HuH-7 (cell line): ENCODE data around the gene CDC26.
"Not testable (repeated sequence)": the region's sequence is repeated elsewhere in the genome, so short reads cannot be mapped to it uniquely, and the experiment has no call there.

Experiments
- DNase-seq: peaks from one replicate; pipeline ENCODE4 v3.0.0; 2011; ENCODE audit warnings: low spot score

Gene CDC26

DNA sequence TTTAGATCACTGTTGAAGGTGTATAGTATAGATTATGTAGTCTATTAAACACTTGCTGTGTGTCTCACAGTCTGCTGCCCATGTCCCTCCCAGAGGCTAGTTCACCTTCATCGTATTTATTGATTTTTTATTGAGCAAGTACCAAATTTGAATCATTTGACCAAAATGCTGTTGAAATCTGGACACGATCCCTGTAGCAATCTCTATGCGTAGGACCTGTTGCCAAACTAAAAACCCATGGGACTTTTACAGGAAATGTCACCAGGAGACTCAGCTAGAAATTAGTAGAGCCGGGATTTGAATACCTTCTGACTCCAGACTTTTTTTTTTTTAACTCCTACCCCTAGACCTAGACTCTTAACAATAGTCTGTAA is 36.5 kb downstream of the CDC26 start:
- DNase-seq, result no peak

DNA sequence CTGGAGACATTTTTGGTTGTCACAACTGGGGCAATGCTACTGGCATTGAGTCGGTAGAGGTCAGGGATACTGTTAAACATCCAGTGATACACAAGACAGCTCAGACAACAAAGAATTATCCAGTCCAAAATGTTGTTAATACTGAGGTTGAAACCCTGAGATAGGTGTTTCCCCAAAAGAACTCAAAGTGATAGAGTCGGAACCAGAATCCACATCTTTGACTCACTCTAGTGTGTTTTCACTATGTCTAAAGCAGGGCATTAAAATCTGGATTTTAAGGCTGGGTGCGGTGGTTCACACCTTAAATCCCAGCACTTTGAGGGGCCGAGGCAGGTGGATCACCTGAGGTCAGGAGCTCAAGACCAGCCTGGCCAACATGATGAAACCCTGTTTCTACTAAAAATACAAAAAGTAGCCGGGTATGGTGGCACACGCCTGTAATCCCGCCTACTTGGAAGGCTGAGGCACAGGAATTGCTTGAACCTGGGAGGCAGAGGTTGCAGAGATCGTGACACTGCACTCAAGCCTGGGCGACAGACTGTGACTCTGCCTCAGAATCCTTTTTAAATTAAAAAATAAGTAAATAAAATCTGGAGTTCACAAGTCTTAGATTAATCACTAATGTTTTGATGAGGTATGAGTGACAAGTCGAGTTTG is 37.0 kb downstream of the CDC26 start:
- no peak for DNase-seq

DNA sequence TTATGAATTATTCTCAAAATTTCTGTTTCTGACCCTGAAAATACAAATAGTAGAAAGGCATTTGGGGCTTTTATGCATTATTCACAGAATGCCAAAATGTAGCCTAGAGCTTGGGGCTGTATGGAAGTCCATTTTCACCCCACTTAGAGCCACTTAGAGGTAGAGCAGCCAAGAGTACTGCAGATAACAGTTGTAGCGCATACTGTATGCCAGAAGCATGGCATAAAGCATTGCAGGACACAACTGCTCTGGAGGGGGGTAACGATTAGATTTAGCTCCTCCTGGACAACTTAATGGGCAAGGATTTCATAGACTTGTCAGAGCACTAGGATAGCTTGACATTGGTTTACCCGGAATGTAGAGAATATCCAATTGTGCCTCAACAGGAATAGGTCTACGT is 38.3 kb downstream of the CDC26 start:
- DNase-seq, result no peak

DNA sequence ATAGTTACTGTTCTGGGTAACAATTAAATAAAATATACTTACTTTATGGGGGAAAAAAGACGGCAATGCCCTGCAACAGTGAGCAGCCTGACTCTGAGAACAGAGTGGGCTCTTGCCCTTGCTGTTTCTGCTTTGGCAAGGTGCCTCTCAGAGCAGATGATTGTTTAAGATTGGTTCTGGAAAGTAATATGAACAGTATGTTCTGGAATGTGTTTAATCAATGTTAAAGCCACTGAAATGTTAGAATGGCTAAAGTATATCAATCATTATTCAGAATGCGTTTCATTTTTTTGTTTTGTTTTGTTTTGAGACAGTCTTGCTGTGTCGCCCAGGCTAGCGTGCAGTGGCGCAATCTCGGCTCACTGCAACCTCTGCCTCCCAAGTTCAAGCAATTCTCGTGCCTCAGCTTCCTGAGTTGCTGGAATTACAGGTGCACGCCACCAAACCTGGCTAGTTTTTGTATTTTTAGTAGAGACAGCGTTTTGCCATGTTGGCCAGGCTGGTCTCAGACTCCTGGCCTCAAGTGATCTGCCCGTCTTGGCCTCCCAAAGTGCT is 39.6 kb downstream of the CDC26 start:
- not testable (repeated sequence) for DNase-seq

DNA sequence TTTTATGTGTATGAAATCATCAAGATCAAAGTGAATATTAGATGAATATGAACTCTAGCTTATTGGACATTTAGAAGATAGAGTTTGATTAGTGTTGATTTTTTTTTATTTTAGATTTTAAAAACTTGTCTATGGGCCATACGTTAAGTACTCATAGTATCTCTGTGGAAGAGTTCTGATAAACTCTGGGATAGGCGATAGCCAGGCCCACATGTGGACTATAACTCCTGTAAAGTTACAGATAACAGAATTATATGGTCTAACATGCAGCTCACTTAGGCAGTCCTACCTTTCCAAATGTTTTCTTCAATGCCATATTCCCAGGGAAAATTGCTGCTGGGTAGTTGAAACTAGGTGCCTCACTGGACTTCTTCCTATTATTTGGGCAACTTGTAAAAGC is 43.7 kb downstream of the CDC26 start:
- DNase-seq, result no peak

DNA sequence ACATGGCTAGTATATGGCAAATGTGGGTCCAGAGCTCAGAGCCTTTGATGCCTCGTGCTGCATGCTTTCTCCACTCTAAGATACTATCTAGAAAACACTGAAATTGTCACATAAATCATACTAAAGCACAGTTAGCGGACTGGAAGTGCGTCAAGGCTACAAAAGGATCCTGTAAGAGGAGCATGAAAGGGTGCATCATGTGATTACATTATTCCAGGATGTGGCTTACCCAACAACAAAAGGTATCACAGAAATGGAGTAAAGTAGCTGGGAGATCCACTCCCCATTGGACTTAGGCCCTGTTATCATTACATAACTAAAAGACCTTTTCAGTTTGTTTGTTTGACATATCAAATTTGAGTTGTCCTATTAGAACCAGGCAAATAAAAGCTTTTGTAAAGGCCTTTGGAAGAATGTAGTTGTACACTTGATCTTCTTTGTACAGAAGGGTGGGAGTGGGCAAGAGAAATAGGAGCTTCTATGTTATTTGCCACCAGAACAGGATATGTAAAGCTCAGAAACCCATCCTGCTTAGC is 47.2 kb downstream of the CDC26 start:
- peak; percentile 15 for DNase-seq

DNA sequence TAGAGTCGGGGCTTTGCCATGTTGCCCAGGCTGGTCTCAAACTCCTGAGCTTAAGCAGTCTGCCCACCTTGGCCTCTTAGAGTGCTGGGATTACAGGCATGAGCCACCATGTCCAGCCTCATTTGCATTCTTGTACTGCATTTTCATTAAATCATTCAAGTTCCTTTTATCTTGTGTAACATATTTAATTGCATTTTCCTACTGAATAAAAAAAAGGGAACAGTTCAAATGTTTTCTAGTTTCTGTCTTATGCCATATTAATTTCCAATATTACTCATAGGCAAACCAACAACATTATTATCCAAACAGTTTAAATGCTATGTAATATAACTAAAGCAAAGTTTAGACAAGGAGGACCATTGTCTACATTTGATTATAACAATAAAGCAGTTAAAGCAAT is 47.9 kb downstream of the CDC26 start:
- DNase-seq, result no peak

DNA sequence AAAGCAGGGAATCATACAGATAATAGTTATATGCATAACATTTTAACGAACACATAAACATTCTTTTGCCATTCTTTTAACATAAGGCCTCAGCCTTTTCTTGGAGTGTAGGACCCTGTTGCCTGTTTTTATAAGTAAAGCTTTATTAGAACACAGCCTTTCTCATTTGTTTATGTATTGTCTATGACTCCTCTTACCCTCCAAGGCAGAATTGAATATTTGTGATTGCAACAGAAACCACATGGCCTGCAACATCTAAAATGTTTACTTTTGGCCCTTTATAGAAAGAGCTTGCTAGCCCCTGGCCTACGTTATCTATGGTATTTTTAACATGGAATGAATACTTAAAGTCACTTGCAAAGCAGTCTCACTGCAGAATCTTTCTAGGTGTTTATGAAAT is 51.4 kb downstream of the CDC26 start:
- DNase-seq, result no peak

DNA sequence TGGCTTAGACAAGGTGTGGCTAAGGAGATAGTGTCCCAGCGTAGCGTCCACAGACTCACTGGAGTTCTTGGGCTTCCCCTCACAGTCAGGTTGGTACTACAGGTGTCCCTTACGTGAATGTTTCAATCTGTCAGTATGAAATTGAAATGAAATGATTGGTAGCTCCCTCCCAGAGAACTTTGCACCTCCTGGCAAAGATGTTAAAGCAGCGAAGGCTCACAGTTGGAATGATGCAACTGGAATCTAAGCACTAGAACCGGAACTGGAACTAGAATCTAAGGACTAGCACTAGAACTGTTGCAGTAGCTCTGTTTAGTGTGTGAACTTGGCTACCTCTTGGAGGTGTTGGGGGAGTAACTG is 52.9 kb downstream of the CDC26 start:
- DNase-seq, result no peak

DNA sequence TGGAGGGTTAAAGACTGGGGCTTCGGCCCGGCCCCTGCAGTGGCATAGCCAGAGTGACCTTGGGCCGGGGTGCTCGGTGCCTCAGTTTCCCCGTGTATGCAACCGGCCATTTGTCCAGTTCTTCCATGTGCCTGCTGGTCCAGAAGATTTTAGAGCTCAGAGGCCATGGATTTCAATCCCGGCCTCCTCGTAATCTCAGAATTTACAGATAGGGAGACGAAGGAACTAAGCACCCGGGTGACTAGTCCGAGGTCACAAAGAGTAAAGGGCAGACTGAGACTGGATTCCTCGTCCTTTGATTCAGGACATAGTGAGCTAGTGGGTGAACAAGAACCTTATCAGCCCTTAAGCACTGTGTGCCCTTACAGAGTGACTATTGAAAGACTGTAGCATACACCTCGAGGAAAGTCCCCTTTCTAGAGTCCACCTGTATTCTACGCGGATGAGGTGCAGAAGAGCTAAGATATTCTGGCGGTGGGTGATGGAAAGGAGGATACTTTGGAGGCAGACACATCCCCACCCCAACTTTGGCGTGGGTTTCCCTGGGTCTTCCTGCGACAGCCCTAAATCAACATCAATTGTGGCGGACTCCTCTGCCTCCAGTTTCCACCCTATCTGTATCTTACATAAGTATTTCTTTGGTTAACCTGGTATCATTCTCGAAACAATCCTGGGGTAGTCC is 53.4 kb downstream of the CDC26 start:
- DNase-seq, result no peak

DNA sequence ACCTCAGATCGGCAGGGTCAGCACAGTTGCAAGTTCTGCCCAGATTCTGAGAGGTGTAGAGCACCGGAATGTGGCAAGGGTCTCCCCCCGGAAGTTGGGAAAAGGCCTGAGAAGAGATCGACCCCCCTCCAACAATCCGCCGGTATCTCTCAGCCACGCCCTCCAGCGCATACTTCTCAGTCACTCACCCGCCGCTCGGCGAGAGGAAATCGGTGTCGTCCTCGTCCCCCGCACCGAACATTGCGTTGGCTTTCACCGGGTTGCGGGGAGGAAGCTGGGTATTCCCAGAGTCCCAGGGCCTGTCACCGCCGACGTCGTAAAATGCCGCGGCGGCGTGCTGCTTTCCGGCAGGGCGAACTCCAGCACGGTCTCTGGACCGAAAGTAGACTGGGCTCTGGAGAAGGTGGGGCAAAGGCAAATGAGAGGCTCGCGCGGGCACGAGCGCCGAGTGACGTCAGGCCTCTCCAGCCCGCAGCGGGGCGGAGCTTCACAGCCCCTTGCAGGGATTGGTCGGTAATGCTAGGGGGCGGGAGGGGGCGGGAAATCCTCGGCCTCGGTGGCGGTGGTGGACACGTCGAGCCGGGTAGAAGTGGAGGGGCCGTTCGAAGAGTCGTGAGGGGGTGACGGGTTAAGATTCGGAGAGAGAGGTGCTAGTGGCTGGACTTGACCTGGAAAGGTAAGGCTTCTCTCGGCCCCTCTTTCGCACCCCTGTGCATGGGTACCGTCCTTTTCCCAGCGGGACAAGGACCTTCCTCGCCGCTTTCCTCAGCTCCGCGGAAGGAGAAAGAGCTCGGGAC is 54.2 kb downstream of the CDC26 start, which contains the start of the genes FKBP15 and SLC31A1:
Gene FKBP15 (minus strand): TSS at position 275 of the 797 bp plus-strand sequence. CDS start 34 bp downstream, at position 241.
Gene SLC31A1 (plus strand): TSS at position 542 of the 797 bp plus-strand sequence. CDS start 34,605 bp downstream, outside the sequence.
- peak; percentile 92 for DNase-seq

DNA sequence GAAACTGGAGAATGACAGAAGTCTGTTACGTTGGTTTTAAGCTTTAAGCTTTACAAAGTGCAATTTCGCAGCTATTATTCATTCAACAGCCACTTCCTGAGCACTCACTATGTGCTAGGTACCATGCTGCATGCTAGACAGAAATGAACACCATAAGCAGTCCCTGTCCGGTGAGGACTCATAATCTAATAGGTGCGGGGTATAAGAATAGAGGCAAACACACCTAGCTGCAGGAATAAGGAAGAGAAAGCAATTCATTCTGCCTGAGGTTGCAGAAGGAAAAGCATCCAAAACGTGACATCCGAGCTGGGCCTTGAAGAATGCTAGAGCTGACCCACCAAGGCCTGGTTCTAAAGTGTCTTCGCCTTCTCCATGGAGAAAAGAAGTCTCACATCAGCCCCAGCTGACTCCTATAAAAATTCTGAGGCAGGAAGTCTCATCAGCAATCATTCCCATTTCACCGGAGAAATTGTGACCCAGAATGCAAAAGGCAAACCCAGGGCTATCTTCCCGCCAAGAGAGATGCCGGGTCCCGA is 54.8 kb downstream of the CDC26 start:
- no peak for DNase-seq

DNA sequence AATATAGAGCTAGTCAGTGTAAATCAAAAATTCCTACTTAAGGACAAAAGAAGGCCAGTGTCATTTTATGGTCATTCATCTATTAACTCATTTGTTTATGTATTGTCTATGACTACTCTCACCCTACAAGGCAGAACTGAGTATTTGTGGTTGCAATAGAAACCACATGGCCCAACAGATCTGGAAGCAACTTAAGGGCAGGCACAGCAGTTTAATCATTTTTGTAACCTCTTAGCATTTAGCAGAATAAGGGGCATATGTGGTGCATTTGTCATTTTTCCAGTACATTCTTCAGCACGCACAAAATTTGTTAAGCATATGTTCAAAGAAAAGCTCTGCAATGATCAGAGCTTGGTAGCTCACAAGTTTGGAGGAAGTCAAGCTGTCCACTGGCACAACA is 55.4 kb downstream of the CDC26 start:
- no peak for DNase-seq

DNA sequence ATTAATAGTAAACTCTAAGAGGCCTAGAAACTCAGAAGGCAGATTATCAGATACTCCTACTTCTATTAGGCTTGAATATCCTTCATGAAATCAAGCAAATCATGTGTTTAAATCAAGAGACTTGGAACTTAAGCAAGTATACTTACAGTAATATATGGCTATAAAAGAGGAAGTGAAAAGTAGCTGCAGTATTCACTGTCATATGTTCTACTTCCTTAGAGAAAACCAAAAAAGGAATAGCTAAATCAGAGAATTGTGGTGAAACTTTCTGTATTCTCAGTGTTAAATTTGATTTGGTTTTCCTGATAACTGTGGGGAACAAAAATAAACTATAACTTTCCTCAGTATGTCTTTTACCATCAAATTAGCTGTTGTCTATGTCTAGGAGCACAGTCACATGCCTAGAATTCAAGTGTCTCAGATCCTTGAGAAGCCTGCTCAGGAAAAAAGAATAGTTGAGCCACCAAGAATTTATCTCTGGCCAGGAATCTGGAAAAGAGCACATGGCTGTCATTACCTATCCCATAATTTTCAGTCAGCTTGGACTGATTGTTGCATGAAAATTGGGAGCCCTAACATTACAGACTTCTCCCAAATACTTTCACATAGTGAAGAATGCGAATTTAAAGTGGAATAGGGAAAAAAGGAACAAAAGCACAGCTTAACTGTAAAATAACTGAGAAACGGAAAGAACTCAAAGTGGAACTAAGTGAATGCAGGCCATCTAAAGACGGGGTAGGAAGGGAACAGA is 56.0 kb downstream of the CDC26 start:
- no peak for DNase-seq
